K562 (cell line): ENCODE data around the gene LY6G6C. TPM values are rescaled to one million over a fixed set of nuclear protein-coding genes. Genes with fewer than 3 reads are reported as not detected.

Experiments
- ARID2 ChIP-seq: fragments of 450-650 bp; IDR thresholded peaks from 2 replicates; pipeline ENCODE4 v1.6.1; 2017; ENCODE audit warnings: antibody characterized with exemption, mild to moderate bottlenecking
- ARID3B ChIP-seq: fragments of 250-450 bp; sonication (Bioruptor Pico); IDR thresholded peaks from 2 replicates; pipeline ENCODE4 v1.4.0; 2020; ENCODE audit warnings: borderline replicate concordance
- ATF7 ChIP-seq: fragments of 450-650 bp; IDR thresholded peaks from 2 replicates; pipeline ENCODE4 v1.7.1; 2014; ENCODE audit warnings: mild to moderate bottlenecking, moderate library complexity
- BMI1 ChIP-seq: fragments of 150-350 bp; IDR thresholded peaks from 2 replicates; pipeline ENCODE4 v1.6.1; 2014; ENCODE audit warnings: low read length
- CREB5 ChIP-seq: fragments of 250-450 bp; sonication (Bioruptor Pico); IDR thresholded peaks from 2 replicates; pipeline ENCODE4 v1.5.0; 2020; ENCODE audit warnings: mild to moderate bottlenecking
- ETV6 ChIP-seq, 3 experiments: fragments of 150-350 bp in 1 of 3; sonication (generic) in 1 of 3; formaldehyde crosslinking in 1 of 3; IDR thresholded peaks; 2 replicates each; pipeline versions ENCODE4 v1.6.1 to v1.8.0; 2014 to 2022; ENCODE audit warnings: borderline replicate concordance in 2 of 3, low read depth in 2 of 3, antibody characterized with exemption in 1 of 3, low read length in 1 of 3, mild to moderate bottlenecking in 1 of 3, missing genetic modification reagents in 1 of 3
- FOXJ2 ChIP-seq: fragments of 200-800 bp; sonication (Bioruptor generic); IDR thresholded peaks from 2 replicates; pipeline ENCODE4 v1.6.1; 2016; ENCODE audit warnings: missing genetic modification characterization, missing compliant biosample characterization
- GATAD2B ChIP-seq: fragments of 450-650 bp; IDR thresholded peaks from 2 replicates; pipeline ENCODE4 v1.6.1; 2017; ENCODE audit warnings: mild to moderate bottlenecking, borderline replicate concordance
- PTRF ChIP-seq: fragments of 450-650 bp; IDR thresholded peaks from 2 replicates; pipeline ENCODE4 v1.6.1; 2016; ENCODE audit warnings: mild to moderate bottlenecking, missing genetic modification characterization, missing compliant biosample characterization
- RB1 ChIP-seq: fragments of 450-650 bp; IDR thresholded peaks from 2 replicates; pipeline ENCODE4 v1.6.1; 2017; ENCODE audit warnings: low read depth, mild to moderate bottlenecking
- SP1 ChIP-seq: sonication (generic); formaldehyde crosslinking; IDR thresholded peaks from 2 replicates; pipeline ENCODE4 v1.8.1; 2022; ENCODE audit warnings: mild to moderate bottlenecking, missing genetic modification reagents
- SREBF2 ChIP-seq: sonication (generic); formaldehyde crosslinking; IDR thresholded peaks from 2 replicates; pipeline ENCODE4 v1.4.0; 2020; ENCODE audit warnings: mild to moderate bottlenecking, missing genetic modification reagents
- SRF ChIP-seq, 2 experiments: fragments of 250-450, 450-650 bp in 1 of 2; sonication (Bioruptor Pico) in 1 of 2; sonication (generic) in 1 of 2; formaldehyde crosslinking; IDR thresholded peaks; 2 replicates each; pipeline versions ENCODE4 v1.5.0 to v1.5.1; 2020 to 2022; ENCODE audit warnings: mild to moderate bottlenecking in 1 of 2, missing genetic modification reagents in 1 of 2
- STAG1 ChIP-seq: sonication (generic); formaldehyde crosslinking; IDR thresholded peaks from 2 replicates; pipeline ENCODE4 v1.5.0; 2020; ENCODE audit warnings: missing genetic modification reagents, borderline replicate concordance
- TAF7 ChIP-seq: fragments of 450-650 bp; IDR thresholded peaks from 2 replicates; pipeline ENCODE4 v1.6.1; 2016; ENCODE audit warnings: missing genetic modification characterization, missing compliant biosample characterization
- TSC22D4 ChIP-seq: fragments of 450-650 bp; IDR thresholded peaks from 2 replicates; pipeline ENCODE4 v1.6.1; 2016; ENCODE audit warnings: missing genetic modification characterization, missing biosample characterization, control low read depth
- XRCC3 ChIP-seq: fragments of 450-650 bp; IDR thresholded peaks from 2 replicates; pipeline ENCODE4 v1.6.1; 2017; ENCODE audit warnings: mild to moderate bottlenecking, moderate library complexity
- ZNF12 ChIP-seq: sonication (generic); formaldehyde crosslinking; IDR thresholded peaks from 2 replicates; pipeline ENCODE4 v1.4.0; 2020; ENCODE audit warnings: mild to moderate bottlenecking, missing genetic modification reagents
- ZNF282 ChIP-seq: sonication (generic); formaldehyde crosslinking; IDR thresholded peaks from 2 replicates; pipeline ENCODE4 v1.8.1; 2023; ENCODE audit warnings: missing genetic modification reagents
- polyA plus RNA-seq, 8 experiments: library from polyadenylated mRNA; depleted of rRNA in 4 of 8; stranded (reverse) in 5 of 8; unstranded in 3 of 8; fragments of >200 nt; fragmentation: Nextera tagmentation in 2 of 8; fragmentation: Illumina TruSeq in 1 of 8; extraction: Ambion mirVana in 2 of 8; extraction: Trizol in 1 of 8; gene quantifications; 2 replicates each; pipeline versions ENCODE4 v1.2.1 to v1.2.3, GENCODE V29; 2011 to 2014; ENCODE audit warnings: inconsistent platforms in 1 of 8, missing spikeins in 1 of 8
- total RNA-seq, 7 experiments: library from RNA; depleted of rRNA in 6 of 7; stranded (reverse); fragments of >200 nt in 6 of 7; fragmentation: Illumina TruSeq in 2 of 7; extraction: Trizol in 2 of 7; gene quantifications; 2 replicates each; pipeline versions ENCODE4 v1.2.1 to v1.2.3, GENCODE V29; 2011 to 2021; ENCODE audit warnings: low replicate concordance in 1 of 7
- TF ChIP-seq, protein P1 (sequence below): fragments of 250-450 bp; sonication (Bioruptor Pico); IDR thresholded peaks from 2 replicates; pipeline ENCODE4 v1.6.1; 2021; ENCODE audit warnings: mild to moderate bottlenecking
- TF ChIP-seq, protein P2 (sequence below): sonication (generic); formaldehyde crosslinking; IDR thresholded peaks from 2 replicates; pipeline ENCODE4 v1.8.1; 2023; ENCODE audit warnings: mild to moderate bottlenecking, missing genetic modification reagents

LY6G6C gene
- total and polyA plus RNA-seq, 9 of the 15 experiments (the other 6 are each of a cell fraction or from before 2014, with no cell fraction given): 0.06 to 0.20 TPM; not detected in 7

GRCh38 chr6:31690231-31691077, 31.1 kb downstream of the LY6G6C start (continued):
- TF ChIP-seq ETV6 (IDR thresholded peaks at IDR 0.05; ENCODE audit: borderline replicate concordance in 1 of 2, low read depth in 2 of 2, low read length in 1 of 2) (peak in 1 of 2 experiments; percentile 48; a peak in 1 of 4 replicates), ETV6 (CRISPR knock-in tag; IDR thresholded peaks at IDR 0.05; ENCODE audit: borderline replicate concordance) (0 out of 2 replicates have a peak, but pooled peaks have one; percentile 34), ZNF12 (CRISPR knock-in tag) (peak; percentile 54; the same call in 1 of the 2 replicates), GATAD2B (peak; percentile 8; the same call in 1 of the 2 replicates), ZNF282 (CRISPR knock-in tag) (no peak), SREBF2 (CRISPR knock-in tag) (no peak; the same call in 1 of the 2 replicates), BMI1 (no peak), XRCC3 (no peak), RB1 (peak; percentile 82; the same call in 1 of the 2 replicates), STAG1 (CRISPR knock-in tag) (no peak), TSC22D4 (no peak), PTRF (peak; percentile 7; the same call in 1 of the 2 replicates), ATF7 (peak; percentile 89), ARID3B (CRISPR knock-in tag) (0 out of 2 replicates have a peak, but pooled peaks have one; percentile 89), CREB5 (no peak), SP1 (no peak; the same call in 1 of the 2 replicates), SRF (CRISPR knock-in tag; IDR thresholded peaks at IDR 0.05) (peak in 1 of 2 experiments; percentile 87; a peak in 1 of 4 replicates), ARID2 (no peak), TAF7 (tag) (0 out of 2 replicates have a peak, but pooled peaks have one; percentile 36), FOXJ2 (no peak)
- TF ChIP-seq, protein P1, sequence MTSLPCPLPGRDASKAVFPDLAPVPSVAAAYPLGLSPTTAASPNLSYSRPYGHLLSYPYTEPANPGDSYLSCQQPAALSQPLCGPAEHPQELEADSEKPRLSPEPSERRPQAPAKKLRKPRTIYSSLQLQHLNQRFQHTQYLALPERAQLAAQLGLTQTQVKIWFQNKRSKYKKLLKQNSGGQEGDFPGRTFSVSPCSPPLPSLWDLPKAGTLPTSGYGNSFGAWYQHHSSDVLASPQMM (CRISPR knock-in tag): no peak
- TF ChIP-seq, protein P2, sequence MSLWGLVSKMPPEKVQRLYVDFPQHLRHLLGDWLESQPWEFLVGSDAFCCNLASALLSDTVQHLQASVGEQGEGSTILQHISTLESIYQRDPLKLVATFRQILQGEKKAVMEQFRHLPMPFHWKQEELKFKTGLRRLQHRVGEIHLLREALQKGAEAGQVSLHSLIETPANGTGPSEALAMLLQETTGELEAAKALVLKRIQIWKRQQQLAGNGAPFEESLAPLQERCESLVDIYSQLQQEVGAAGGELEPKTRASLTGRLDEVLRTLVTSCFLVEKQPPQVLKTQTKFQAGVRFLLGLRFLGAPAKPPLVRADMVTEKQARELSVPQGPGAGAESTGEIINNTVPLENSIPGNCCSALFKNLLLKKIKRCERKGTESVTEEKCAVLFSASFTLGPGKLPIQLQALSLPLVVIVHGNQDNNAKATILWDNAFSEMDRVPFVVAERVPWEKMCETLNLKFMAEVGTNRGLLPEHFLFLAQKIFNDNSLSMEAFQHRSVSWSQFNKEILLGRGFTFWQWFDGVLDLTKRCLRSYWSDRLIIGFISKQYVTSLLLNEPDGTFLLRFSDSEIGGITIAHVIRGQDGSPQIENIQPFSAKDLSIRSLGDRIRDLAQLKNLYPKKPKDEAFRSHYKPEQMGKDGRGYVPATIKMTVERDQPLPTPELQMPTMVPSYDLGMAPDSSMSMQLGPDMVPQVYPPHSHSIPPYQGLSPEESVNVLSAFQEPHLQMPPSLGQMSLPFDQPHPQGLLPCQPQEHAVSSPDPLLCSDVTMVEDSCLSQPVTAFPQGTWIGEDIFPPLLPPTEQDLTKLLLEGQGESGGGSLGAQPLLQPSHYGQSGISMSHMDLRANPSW (CRISPR knock-in tag): no peak; the same call in 1 of the 2 replicates
